ENCODE results near the gene DUXB.

DNA sequence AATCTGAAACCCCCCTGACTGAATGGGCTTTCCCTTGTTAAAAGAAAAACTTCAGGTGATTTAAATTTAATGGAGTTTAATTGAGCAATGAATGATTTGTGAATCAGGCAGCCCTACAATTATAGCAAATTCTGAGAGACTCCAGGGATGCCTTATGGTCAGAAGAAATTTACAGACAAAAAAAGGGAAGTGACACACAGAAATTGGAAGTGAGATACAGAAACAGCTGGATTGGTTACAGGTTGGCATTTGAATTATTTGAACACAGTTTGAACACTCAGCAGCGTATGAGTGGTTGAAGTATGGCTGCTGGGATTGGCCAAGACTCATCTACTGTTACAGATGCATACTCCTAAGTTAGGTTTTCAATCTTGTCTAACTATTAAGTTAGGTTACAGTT lies 44.0 kb upstream of the DUXB start:
- TF ChIP-seq, protein P1, sequence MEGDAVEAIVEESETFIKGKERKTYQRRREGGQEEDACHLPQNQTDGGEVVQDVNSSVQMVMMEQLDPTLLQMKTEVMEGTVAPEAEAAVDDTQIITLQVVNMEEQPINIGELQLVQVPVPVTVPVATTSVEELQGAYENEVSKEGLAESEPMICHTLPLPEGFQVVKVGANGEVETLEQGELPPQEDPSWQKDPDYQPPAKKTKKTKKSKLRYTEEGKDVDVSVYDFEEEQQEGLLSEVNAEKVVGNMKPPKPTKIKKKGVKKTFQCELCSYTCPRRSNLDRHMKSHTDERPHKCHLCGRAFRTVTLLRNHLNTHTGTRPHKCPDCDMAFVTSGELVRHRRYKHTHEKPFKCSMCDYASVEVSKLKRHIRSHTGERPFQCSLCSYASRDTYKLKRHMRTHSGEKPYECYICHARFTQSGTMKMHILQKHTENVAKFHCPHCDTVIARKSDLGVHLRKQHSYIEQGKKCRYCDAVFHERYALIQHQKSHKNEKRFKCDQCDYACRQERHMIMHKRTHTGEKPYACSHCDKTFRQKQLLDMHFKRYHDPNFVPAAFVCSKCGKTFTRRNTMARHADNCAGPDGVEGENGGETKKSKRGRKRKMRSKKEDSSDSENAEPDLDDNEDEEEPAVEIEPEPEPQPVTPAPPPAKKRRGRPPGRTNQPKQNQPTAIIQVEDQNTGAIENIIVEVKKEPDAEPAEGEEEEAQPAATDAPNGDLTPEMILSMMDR (IDR thresholded peaks at IDR 0.05) = no peak
- no peak for TF ChIP-seq POLR2A (IDR thresholded peaks at IDR 0.05)

Data from tibial nerve (tissue), 3 donors.